GM23248 (cell line): ENCODE measurements around the gene LARP4B.

Source experiments
- EZH2 ChIP-seq: fragments of 200-600 bp; sonication (generic); IDR thresholded peaks from 2 replicates; pipeline ENCODE4 v1.6.1; 2018; ENCODE audit warnings: antibody characterized with exemption, mild to moderate bottlenecking; ENCODE audit not compliant: insufficient read depth, poor library complexity, severe bottlenecking
- EZH2phosphoT487 ChIP-seq: fragments of 200-600 bp; sonication (generic); IDR thresholded peaks from 2 replicates; pipeline ENCODE4 v1.6.1; 2018; ENCODE audit warnings: antibody characterized with exemption, moderate library complexity, mild to moderate bottlenecking, low read depth; ENCODE audit not compliant: insufficient read depth

- no peak for TF ChIP-seq EZH2
- TF ChIP-seq EZH2phosphoT487, result no peak
Measured at GRCh38 chr10:974038-974784, 42.7 kb upstream of the LARP4B start.
